AG10803 (cell line): ENCODE results near the gene MS4A7.

Source experiments
- DNase-seq: peaks from one replicate; pipeline ENCODE4 v3.0.0; 2010; ENCODE audit warnings: low read depth
- H3K4me3 ChIP-seq: 2 replicates; pipeline ENCODE4 v1.5.1; 2011; ENCODE audit warnings: mild to moderate bottlenecking, low read length, control low read depth
- TF ChIP-seq, protein P1 (sequence below): conservative IDR thresholded peaks from 2 replicates; pipeline ENCODE4 v1.5.1; 2011; ENCODE audit warnings: mild to moderate bottlenecking, low read length, control low read depth, inconsistent platforms

The MS4A7 gene

GRCh38 chr11:60344146-60344545 is 34.2 kb upstream of the MS4A7 start:
- TF ChIP-seq, protein P1, sequence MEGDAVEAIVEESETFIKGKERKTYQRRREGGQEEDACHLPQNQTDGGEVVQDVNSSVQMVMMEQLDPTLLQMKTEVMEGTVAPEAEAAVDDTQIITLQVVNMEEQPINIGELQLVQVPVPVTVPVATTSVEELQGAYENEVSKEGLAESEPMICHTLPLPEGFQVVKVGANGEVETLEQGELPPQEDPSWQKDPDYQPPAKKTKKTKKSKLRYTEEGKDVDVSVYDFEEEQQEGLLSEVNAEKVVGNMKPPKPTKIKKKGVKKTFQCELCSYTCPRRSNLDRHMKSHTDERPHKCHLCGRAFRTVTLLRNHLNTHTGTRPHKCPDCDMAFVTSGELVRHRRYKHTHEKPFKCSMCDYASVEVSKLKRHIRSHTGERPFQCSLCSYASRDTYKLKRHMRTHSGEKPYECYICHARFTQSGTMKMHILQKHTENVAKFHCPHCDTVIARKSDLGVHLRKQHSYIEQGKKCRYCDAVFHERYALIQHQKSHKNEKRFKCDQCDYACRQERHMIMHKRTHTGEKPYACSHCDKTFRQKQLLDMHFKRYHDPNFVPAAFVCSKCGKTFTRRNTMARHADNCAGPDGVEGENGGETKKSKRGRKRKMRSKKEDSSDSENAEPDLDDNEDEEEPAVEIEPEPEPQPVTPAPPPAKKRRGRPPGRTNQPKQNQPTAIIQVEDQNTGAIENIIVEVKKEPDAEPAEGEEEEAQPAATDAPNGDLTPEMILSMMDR = no peak
- H3K4me3 ChIP-seq = no peak overlapping the region
- no peak for DNase-seq

- no peak for DNase-seq
- H3K4me3 ChIP-seq = no peak overlapping the region
- TF ChIP-seq, protein P1 = no peak; the same call in 1 of the 2 replicates
Observed at GRCh38 chr11:60345489-60345888, 32.8 kb upstream of the MS4A7 start.

DNA sequence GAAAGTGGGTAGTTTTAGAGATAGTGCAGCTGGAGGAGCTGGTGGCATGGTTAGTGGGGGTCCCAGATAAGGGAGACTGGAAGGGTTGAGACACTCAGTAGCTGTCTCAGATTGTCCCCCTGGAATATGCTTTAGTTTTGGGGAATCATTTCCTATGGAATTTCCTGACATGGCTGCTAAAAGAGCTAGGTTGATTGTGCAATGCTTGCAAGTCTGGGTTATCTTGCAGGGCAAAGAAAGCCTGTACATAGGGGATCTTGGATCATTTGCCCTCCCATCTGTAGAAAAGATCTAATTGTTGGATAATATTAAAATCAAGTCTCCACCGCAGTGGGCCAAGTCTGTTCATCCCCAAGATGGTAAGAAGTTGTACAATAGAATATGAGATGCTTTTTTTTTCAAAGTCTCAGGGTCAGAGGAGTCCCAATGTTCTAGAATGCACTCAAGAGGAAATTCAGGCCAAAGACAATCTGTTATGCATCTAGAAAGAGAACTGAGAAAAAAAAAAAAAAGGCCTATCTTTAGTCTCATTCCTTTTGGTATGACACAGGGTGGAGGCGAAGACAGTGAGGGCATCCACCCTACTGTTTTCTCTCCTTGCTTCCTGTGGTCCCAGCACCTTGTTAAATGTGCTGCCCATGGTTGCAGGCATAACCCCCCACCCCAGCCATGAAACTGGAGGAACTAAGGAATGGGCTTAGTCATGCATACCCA is 31.1 kb upstream of the MS4A7 start:
- TF ChIP-seq, protein P1 = no peak
- no peak for DNase-seq
- no peak overlapping the region for H3K4me3 ChIP-seq

GRCh38 chr11:60348116-60348515 is 30.2 kb upstream of the MS4A7 start:
- TF ChIP-seq, protein P1 = no peak
- DNase-seq = no peak
- no peak overlapping the region for H3K4me3 ChIP-seq

DNA sequence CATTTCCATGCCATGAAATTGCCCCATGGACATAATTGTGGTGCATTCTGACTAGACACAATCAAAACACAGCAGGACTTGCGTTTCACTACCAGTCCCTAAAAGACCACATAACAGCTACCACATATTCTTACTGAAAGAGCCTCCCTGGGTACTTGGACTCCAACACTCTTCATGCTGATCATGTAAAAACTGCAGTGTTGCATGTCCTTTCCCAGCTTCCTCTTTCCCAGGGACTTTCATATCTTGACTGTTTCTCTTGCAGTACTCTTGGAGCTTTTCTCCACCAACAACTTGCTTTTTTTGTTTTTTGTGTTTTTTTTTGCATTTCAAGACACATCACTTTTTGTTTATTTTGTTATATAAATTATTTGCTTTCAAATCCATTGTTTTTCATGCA is 28.3 kb upstream of the MS4A7 start:
- TF ChIP-seq, protein P1 = no peak
- DNase-seq = no peak
- no peak overlapping the region for H3K4me3 ChIP-seq

- DNase-seq = no peak
- H3K4me3 ChIP-seq = no peak overlapping the region
- TF ChIP-seq, protein P1 = no peak
Observed at GRCh38 chr11:60357771-60358170, 20.6 kb upstream of the MS4A7 start.

GRCh38 chr11:60360621-60361020 is 17.7 kb upstream of the MS4A7 start:
- H3K4me3 ChIP-seq = no peak overlapping the region
- TF ChIP-seq, protein P1 = no peak
- DNase-seq = no peak
